GM12872 (cell line): ENCODE measurements around the gene DSCAML1.

Experiments
- TF ChIP-seq, protein P1 (sequence below): IDR thresholded peaks from 3 replicates; pipeline ENCODE4 v1.5.1; 2011; ENCODE audit warnings: low read depth, mild to moderate bottlenecking, low read length, moderate library complexity; ENCODE audit not compliant: insufficient read depth

The DSCAML1 gene

DNA sequence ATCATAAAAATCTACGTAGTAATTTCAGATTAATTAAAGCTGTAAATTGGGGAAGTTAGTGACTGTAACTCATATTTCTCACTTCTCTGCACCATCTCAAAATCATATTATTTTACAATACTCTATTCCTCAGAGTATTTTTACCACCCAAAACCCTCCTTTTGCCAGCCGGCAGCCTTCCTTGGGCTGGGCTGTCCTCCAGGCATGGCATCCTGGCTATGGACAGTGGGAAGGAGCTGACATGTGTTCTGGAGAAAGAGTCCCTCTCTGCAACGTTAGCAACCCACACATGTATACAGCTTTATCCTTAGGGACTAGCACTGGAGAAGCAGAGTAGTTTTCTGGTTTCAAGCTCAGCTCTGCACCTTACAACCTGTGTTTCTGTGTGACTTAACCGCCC, 86.8 kb downstream of the DSCAML1 start:
- TF ChIP-seq, protein P1, sequence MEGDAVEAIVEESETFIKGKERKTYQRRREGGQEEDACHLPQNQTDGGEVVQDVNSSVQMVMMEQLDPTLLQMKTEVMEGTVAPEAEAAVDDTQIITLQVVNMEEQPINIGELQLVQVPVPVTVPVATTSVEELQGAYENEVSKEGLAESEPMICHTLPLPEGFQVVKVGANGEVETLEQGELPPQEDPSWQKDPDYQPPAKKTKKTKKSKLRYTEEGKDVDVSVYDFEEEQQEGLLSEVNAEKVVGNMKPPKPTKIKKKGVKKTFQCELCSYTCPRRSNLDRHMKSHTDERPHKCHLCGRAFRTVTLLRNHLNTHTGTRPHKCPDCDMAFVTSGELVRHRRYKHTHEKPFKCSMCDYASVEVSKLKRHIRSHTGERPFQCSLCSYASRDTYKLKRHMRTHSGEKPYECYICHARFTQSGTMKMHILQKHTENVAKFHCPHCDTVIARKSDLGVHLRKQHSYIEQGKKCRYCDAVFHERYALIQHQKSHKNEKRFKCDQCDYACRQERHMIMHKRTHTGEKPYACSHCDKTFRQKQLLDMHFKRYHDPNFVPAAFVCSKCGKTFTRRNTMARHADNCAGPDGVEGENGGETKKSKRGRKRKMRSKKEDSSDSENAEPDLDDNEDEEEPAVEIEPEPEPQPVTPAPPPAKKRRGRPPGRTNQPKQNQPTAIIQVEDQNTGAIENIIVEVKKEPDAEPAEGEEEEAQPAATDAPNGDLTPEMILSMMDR = no peak

DNA sequence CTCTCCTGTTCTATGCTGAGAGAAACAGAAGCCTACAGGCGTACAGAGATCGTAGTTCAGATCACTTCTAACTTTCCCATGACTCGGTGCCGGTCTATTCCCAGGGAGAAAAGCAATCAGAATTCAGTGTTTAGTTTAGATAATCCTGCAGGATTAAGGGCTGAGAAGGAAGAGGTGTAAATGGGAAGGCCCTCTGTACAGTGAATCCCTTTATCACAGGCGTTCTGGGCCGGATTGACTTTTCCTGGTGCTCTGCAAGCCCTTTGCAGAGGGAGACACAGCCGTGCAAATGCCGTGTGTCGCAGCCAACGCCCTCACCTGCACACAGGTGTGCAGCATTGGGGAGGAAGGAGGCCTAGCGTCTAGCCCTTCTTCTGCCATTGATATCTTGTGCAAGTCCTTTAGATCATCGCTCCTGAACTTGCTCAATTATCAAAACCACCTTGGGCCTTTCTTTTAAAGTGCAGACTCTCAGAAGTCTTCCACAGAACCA, 90.6 kb downstream of the DSCAML1 start:
- TF ChIP-seq, protein P1 = no peak

DNA sequence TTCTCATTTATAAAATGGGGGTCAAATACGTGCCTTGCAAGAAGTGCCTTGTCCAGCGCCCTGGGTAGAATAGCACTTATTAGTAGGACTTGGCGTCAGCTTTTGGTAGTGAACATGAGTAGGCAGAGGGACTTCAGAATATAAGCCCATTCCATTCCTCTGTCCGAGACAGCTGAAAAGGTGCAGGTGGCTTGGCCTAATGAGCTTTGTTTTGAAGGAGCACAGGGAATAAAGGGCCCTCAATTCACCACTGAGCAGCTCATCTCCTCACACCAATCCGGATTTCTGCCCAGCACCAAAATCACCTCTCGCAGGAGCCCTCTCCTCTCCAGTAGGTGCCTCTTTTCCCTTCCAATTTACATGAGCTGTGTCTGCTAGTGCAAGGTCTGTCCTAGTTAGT, 91.2 kb downstream of the DSCAML1 start:
- TF ChIP-seq, protein P1 = no peak

DNA sequence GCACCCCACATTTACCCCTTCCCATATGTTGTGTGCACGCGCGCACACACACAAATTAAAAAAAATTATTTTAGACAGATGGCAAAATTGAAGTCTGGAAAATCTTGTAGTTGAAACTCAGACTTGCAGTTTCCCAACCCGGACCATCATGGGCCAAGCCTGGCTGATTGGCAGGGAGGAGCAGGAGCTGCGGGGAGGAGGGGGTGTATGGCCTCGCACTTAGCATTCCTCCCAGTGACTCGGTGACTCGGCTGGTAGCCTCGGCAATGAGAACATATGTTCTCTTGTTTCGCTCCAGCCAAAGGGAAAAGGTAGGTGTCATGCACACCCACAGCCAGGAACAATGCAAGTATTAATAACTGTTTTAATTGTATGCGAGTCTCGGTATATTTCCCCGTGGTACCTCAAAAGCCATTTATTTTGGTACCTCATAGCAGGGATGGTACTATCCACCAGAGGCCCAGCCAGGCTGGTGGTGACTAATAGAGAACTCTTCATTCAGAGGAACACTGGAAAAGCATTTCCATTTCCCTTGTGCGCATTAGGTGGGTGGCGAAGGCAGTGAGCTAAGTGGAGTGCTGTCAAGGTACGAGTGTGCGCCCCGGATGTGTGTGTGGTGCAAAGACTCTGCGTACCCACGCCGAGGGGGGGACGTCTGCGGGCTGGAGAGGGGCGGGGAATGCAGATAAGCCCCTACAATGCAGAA, 92.5 kb downstream of the DSCAML1 start:
- TF ChIP-seq, protein P1 = no peak

DNA sequence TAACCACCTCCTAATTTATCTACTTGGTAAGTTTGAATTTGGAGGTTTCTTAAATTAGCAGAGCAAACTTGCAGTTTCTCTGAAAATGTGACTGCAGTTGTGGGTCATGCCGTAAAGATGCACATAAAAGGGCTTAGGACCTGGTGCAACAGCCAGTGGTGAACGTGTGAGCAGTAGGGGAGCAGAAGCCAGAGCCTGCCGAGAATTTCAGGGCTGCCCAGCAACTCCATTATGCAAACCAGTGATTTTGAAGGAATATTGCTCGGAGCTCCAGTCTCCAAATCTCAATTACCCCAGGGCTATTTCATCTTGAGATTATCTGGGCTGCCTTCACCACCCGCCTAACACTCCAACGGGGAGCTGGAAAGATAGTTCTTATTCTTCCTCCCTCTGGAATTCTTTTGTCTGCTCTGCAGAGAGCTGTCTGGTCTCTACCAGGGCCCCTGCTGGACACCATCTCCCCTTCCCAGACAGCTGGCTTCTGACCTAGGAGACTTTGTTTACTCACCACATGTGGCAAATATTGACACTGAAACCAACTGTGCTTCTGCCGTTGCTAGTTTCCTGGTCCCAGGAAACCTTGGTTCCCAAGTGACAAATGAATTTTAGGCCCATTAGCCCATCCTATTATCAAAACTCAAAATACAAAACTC, 93.9 kb downstream of the DSCAML1 start:
- TF ChIP-seq, protein P1 = no peak

DNA sequence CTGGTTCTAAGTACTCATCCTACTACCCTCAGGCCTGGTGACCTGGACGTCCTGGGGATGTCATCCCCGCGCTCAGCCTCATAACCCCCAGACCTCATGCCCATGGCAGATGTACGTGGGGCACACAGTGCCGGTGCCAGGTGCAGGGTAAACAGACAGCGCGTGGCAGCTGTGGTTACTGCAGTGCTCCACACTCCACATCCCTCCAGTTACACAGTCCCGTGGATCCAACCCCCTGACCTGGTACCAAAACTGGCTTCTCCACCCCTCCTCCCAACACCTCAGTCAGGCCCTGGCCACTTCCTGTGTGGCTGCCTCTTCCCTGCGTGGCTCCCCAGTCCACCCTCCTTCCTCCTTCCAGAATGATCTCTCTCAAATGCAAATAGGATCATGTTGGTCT, 95.2 kb downstream of the DSCAML1 start:
- TF ChIP-seq, protein P1 = no peak

DNA sequence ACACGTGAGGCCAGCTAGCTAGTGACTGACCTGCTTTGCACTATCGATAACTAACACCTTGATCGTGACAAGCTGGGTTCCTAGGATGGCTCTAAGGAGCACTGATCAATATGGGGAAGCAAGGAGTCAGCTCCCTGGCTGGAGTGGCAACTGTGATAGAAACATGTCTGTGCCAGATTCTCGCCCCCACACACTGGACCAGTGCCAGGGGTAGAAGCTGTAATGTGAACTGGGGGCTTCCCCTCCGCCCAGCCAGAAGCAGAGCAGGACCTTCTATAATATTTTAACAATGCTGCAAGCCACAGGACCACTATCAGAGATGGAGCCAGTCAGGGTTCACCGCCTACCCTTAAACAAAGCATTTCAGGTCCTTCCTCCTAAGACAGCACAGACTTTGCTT, 96.5 kb downstream of the DSCAML1 start:
- TF ChIP-seq, protein P1 = no peak
